Measurements from ENCODE around the gene HOXD10.

DNA sequence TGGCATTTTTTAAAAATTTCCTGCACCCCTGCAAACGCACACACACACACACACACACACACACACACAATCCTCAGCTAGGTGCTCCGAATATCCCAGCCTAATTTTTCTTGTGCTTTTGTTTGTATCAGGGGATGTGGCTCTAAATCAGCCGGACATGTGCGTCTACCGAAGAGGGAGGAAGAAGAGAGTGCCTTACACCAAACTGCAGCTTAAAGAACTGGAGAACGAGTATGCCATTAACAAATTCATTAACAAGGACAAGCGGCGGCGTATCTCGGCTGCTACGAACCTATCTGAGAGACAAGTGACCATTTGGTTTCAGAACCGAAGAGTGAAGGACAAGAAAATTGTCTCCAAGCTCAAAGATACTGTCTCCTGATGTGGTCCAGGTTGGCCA lies 22.2 kb upstream of the HOXD10 start:
- TF ChIP-seq CTCF (conservative IDR thresholded peaks at IDR 0.05 in 1 of 2, IDR thresholded peaks at IDR 0.05 in 1 of 2; ENCODE audit: low read depth in 1 of 2, low read length in 2 of 2): no peak
- no peak for TF ChIP-seq EZH2 (IDR thresholded peaks at IDR 0.05; ENCODE audit: low read length, missing control alignments)

Data from fibroblast of lung (primary cell).